Measurements from ENCODE around the gene EBF3. TPM values are rescaled to one million over a fixed set of nuclear protein-coding genes. Genes with fewer than 3 reads are reported as not detected.

EBF3 gene
- total RNA-seq, 6 experiments from 2014 or later = 0.12 TPM; not detected in 5

- no peaks in the 10 kb centered on the region for H3K36me3 ChIP-seq
- intact Hi-C loops (cut with DNase I) = no loop called here
- no peak overlapping the region for H3K27ac ChIP-seq
- no peak overlapping the region for H3K4me3 ChIP-seq
- ATAC-seq (no peak), DNase-seq (no peak)
- no peaks in the 10 kb centered on the region for H3K9me3 ChIP-seq
- H3K27me3 ChIP-seq = no peaks in the 10 kb centered on the region
- WGBS (ENCODE audit: insufficient coverage, low coverage, low lambda C conversion rate, missing lambda C conversion rate) = 88% methylated on average over 5 of the region's 6 CpGs
- TF ChIP-seq POLR2A (IDR thresholded peaks at IDR 0.05) = no peak
- no peaks in the 10 kb centered on the region for H3K4me1 ChIP-seq
These were observed 19.0 kb downstream of the EBF3 start for GRCh38 chr10:129945064-129945463.

DNA sequence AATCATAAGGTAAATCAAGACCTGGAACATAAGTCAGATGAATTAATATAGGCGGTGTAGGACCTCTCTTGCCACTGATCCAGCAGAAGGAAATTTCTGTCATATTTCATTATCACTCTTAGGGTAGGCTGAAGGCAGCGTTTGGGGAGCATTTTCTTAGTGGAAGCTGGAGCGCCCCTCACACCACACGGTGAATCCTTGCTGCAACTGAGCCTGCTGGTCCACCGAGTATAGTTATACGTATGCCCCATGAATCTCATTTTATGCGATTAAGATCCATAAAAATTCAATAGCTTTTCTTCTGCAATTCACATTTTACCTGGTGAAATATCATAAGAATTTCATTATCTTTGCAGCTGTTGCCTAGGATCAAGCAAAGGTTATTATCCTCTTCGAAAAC lies 19.6 kb downstream of the EBF3 start:
- no peak for DNase-seq
- intact Hi-C loops (cut with DNase I) = no loop called here
- H3K36me3 ChIP-seq = no peaks in the 10 kb centered on the region
- H3K4me1 ChIP-seq = no peaks in the 10 kb centered on the region
- TF ChIP-seq POLR2A (IDR thresholded peaks at IDR 0.05) = no peak
- TF ChIP-seq, protein P1, sequence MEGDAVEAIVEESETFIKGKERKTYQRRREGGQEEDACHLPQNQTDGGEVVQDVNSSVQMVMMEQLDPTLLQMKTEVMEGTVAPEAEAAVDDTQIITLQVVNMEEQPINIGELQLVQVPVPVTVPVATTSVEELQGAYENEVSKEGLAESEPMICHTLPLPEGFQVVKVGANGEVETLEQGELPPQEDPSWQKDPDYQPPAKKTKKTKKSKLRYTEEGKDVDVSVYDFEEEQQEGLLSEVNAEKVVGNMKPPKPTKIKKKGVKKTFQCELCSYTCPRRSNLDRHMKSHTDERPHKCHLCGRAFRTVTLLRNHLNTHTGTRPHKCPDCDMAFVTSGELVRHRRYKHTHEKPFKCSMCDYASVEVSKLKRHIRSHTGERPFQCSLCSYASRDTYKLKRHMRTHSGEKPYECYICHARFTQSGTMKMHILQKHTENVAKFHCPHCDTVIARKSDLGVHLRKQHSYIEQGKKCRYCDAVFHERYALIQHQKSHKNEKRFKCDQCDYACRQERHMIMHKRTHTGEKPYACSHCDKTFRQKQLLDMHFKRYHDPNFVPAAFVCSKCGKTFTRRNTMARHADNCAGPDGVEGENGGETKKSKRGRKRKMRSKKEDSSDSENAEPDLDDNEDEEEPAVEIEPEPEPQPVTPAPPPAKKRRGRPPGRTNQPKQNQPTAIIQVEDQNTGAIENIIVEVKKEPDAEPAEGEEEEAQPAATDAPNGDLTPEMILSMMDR (IDR thresholded peaks at IDR 0.05) = no peak
- no peak overlapping the region for H3K27ac ChIP-seq
- 82% methylated on average over 8 of the region's 8 CpGs for WGBS (ENCODE audit: insufficient coverage, low coverage, low lambda C conversion rate, missing lambda C conversion rate)
- no peak overlapping the region for H3K4me3 ChIP-seq
- no peak for ATAC-seq
- H3K9me3 ChIP-seq = no peaks in the 10 kb centered on the region
- no peaks in the 10 kb centered on the region for H3K27me3 ChIP-seq

DNA sequence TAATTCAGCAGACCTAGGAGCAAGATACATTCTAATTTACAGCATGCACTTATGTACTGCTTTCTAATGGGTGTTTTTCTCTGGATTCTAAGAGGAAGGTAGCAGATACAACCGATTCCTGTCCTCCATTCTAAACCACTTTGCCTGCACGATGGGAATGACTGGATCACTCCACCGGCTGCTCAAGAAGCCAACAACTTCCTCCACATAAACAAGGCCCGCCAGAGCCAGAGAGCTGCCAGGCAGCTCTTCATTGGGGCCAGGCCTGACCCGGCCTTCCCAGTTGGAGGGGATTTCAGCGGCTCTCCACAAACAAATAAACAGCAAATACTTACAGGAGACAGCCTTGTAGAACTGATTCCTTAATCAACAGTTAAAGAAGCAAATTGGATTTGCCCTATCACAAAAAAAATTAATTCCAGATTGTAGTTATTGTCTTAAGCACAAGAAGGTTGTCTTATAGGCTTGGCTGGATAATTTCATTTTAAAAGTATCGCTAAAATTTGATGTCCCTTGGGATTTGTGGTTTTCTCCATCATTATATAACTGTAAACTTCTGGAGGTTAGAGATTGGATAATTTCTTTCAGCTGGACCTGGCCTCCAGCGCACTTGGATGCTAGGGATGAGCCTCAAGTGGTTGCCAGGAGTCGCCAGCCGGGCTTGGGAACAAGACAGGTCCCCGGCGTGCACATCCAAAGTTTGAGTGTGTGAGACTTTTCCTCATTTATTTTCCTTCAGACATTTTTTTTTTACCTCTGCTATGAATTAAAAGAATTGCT lies 20.9 kb downstream of the EBF3 start:
- ATAC-seq = no peak
- H3K27me3 ChIP-seq = no peaks in the 10 kb centered on the region
- 76% methylated on average over 12 of the region's 12 CpGs for WGBS (ENCODE audit: insufficient coverage, low coverage, low lambda C conversion rate, missing lambda C conversion rate)
- H3K4me3 ChIP-seq = no peak overlapping the region
- intact Hi-C loops (cut with DNase I) = no loop called here
- no peak for TF ChIP-seq POLR2A (IDR thresholded peaks at IDR 0.05)
- TF ChIP-seq, protein P1 (IDR thresholded peaks at IDR 0.05) = no peak
- H3K36me3 ChIP-seq = no peaks in the 10 kb centered on the region
- H3K27ac ChIP-seq = no peak overlapping the region
- H3K4me1 ChIP-seq = no peaks in the 10 kb centered on the region
- H3K9me3 ChIP-seq = no peaks in the 10 kb centered on the region
- no peak for DNase-seq

DNA sequence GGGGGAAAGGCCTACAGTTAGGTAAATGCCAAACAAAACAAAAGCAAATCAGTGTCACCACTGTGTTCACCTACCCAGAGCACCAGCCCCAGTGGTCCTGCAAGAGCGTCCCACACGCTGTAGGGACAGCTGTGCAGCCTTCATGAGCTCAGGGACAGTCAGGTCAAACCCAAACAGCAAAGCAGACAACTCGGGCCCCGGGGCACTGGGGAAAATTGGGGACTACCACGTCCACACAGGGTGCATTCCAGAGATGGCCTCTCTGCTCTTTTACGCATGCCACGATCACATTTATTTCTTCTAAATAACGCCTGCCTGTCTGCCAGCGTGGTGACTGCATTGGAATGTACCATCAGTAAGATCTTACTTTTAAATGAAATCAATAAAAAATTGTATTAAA lies 21.7 kb downstream of the EBF3 start:
- intact Hi-C loops (cut with DNase I) = no loop called here
- Histone ChIP-seq H3K36me3 (no peaks in the 10 kb centered on the region), H3K27me3 (no peaks in the 10 kb centered on the region), H3K27ac (no peak overlapping the region), H3K4me1 (no peaks in the 10 kb centered on the region), H3K9me3 (no peaks in the 10 kb centered on the region), H3K4me3 (no peak overlapping the region)
- WGBS (ENCODE audit: insufficient coverage, low coverage, low lambda C conversion rate, missing lambda C conversion rate) = 88% methylated on average over 5 of the region's 9 CpGs
- no peak for ATAC-seq
- no peak for DNase-seq
- no peak for TF ChIP-seq POLR2A (IDR thresholded peaks at IDR 0.05)
- TF ChIP-seq, protein P1 (IDR thresholded peaks at IDR 0.05) = no peak

- Histone ChIP-seq H3K27ac (no peak overlapping the region), H3K36me3 (no peaks in the 10 kb centered on the region), H3K9me3 (no peaks in the 10 kb centered on the region), H3K4me1 (no peaks in the 10 kb centered on the region), H3K27me3 (no peaks in the 10 kb centered on the region), H3K4me3 (no peak overlapping the region)
- intact Hi-C loops (cut with DNase I) = no loop called here
- ATAC-seq (no peak), DNase-seq (no peak)
- TF ChIP-seq, protein P1 (IDR thresholded peaks at IDR 0.05) = no peak
- WGBS (ENCODE audit: insufficient coverage, low coverage, low lambda C conversion rate, missing lambda C conversion rate) = 85% methylated on average over 4 of the region's 4 CpGs
These were observed 22.1 kb downstream of the EBF3 start for GRCh38 chr10:129942019-129942277.
